Measurements from ENCODE around the gene RER1. TPM values are rescaled to one million over a fixed set of nuclear protein-coding genes. Genes with fewer than 3 reads are reported as not detected.

The RER1 gene
- total RNA-seq, 4 donors from 2014 or later = 54.4 to 78.6 (median 69.8) TPM

DNA sequence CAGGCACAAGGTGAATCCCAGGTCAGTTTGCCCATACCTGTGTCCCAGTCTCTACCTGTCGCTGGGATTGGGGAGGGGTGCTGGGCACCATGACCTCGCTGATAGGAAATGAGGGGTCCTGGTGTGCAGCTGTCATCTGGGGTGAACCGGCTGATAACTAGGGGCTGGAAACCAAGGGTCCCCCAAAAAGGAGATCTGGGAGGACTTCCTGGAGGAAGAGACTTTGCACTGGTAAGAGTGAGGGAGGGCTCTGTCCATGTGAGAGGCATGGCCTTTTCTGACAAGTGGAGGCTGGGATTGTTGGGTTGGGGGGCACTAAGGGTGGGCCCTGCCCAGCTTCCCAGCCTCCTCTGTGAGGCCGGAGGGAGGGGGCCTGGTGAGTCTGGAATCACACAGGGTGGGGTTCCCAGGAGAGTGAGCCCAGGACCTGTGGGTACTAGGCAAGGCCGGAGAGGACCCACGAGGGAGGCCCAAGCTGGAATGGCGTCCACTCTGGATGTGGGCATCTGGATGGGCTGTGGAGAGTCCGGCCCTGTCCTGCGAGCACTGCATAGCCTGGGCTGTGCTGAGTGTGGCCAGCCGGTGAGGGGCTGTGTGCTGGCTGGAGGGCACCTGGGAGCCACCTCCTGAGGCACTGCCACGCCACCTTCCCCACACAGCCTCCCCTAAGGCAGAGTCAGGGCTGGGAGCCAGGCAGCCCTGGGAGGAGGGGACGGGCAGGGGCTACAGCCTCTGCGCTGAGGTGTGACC, 25.6 kb downstream of the RER1 start:
- TF ChIP-seq, protein P1, sequence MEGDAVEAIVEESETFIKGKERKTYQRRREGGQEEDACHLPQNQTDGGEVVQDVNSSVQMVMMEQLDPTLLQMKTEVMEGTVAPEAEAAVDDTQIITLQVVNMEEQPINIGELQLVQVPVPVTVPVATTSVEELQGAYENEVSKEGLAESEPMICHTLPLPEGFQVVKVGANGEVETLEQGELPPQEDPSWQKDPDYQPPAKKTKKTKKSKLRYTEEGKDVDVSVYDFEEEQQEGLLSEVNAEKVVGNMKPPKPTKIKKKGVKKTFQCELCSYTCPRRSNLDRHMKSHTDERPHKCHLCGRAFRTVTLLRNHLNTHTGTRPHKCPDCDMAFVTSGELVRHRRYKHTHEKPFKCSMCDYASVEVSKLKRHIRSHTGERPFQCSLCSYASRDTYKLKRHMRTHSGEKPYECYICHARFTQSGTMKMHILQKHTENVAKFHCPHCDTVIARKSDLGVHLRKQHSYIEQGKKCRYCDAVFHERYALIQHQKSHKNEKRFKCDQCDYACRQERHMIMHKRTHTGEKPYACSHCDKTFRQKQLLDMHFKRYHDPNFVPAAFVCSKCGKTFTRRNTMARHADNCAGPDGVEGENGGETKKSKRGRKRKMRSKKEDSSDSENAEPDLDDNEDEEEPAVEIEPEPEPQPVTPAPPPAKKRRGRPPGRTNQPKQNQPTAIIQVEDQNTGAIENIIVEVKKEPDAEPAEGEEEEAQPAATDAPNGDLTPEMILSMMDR (IDR thresholded peaks at IDR 0.05) = no peak
- TF ChIP-seq POLR2A (IDR thresholded peaks at IDR 0.05) = no peak
- no peak for TF ChIP-seq EP300 (IDR thresholded peaks at IDR 0.05)
- TF ChIP-seq POLR2AphosphoS5 (IDR thresholded peaks at IDR 0.05) = no peak
- Histone ChIP-seq H3K4me1 (peaks cover 0 to 19% (median 17%) of the 10 kb centered on the region in 3 donors), H3K9me3 (peaks cover 0 to 3% (median 0%) of the 10 kb centered on the region in 3 donors), H3K27me3 (peaks cover 67% of the 10 kb centered on the region), H3K36me3 (no peaks in the 10 kb centered on the region), H3K4me3 (no peak overlapping the region), H3K27ac (no peak overlapping the region)
- 70 to 80% methylated on average over 1 to 6 of the region's 13 CpGs for WGBS, 2 donors (ENCODE audit: low coverage in 1 of 2)
- ATAC-seq = no peak

DNA sequence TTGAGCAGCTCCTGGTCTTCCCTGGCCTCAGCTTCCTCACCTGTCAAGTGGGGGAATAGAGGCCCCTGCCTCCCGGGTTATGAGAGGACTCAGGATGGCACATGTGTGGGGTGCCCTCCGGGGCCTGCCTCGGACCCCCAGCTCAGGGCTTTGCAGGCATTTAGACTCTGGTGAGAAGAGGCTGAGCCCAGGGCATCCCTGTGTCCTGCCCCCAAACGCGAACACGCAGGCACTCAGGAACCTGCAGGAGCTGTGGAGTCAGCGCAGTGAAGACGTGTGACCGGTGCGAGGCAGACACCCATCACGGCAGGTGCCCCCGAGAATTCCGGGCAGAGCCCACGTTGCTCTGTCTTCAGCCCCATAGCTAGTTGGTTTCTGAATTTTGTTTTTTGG, 26.2 kb downstream of the RER1 start:
- no peak for ATAC-seq
- 49% methylated on average over 4 to 7 of the region's 14 CpGs for WGBS, 2 donors (ENCODE audit: low coverage in 1 of 2)
- TF ChIP-seq EP300 (IDR thresholded peaks at IDR 0.05) (no peak), POLR2A (IDR thresholded peaks at IDR 0.05) (no peak), POLR2AphosphoS5 (IDR thresholded peaks at IDR 0.05) (no peak)
- TF ChIP-seq, protein P1 (IDR thresholded peaks at IDR 0.05) = no peak
- Histone ChIP-seq H3K27me3 (peaks cover 72% of the 10 kb centered on the region), H3K4me3 (no peak overlapping the region), H3K9me3 (peaks cover 0 to 8% (median 0%) of the 10 kb centered on the region in 3 donors), H3K27ac (no peak overlapping the region), H3K4me1 (peaks cover 0 to 19% (median 17%) of the 10 kb centered on the region in 3 donors), H3K36me3 (no peaks in the 10 kb centered on the region)

DNA sequence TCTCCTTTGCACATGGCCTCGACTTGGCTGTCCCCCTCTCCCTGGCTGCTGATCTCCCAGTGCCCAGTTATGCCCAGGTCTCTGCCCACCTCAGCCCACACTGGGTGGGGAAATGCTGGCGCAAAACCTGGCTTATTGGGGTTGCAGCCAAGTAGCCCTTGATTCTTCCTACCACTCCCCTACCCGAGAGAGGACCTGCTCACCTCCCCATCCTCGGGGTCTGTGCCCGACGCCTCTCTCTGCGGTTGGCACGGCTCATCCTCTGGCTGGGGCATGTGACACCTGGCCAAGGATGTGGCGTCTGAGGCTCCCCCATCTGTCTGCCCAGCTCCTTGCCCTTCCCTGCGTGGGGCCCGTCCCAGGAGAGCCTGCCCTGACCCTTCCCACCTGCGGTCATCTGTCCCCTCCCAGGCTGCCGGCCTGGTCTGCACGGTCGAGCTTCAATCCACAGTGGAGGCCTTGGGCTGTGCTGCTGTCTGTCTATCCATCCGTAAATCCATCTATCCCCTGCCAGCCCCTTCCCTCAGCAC, 27.2 kb downstream of the RER1 start:
- no peak for ATAC-seq
- Histone ChIP-seq H3K27ac (no peak overlapping the region), H3K4me3 (no peak overlapping the region), H3K36me3 (no peaks in the 10 kb centered on the region), H3K9me3 (peaks cover 0 to 18% (median 0%) of the 10 kb centered on the region in 3 donors), H3K27me3 (peaks cover 83% of the 10 kb centered on the region), H3K4me1 (peaks cover 0 to 9% (median 8%) of the 10 kb centered on the region in 3 donors)
- TF ChIP-seq, protein P1 (IDR thresholded peaks at IDR 0.05) = no peak
- TF ChIP-seq POLR2AphosphoS5 (IDR thresholded peaks at IDR 0.05) = no peak
- no peak for TF ChIP-seq EP300 (IDR thresholded peaks at IDR 0.05)
- no peak for TF ChIP-seq POLR2A (IDR thresholded peaks at IDR 0.05)
- 66 to 80% methylated on average over 1 to 9 of the region's 16 CpGs for WGBS, 2 donors (ENCODE audit: low coverage in 1 of 2)

DNA sequence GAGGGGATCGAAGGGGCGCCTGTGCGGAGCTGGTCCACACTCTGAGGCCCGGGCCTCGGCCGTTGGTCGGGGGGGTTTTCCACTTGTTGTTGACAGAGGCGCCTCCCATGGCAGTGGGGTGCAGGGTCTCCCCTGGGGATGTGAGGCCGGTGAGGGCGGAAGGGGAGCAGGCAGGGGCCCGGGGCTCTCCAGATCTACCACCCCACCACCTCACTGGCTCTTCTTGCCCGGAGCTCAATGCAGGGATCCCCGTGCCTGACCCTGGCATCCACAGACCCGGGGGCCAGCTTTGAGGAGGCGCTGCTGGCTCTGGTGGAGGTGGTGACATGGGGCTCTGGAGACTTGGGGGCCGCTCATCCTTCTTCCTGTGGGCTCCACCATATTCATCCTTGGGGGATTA, 27.8 kb downstream of the RER1 start:
- no peak for TF ChIP-seq POLR2A (IDR thresholded peaks at IDR 0.05)
- TF ChIP-seq, protein P1 (IDR thresholded peaks at IDR 0.05) = no peak
- TF ChIP-seq POLR2AphosphoS5 (IDR thresholded peaks at IDR 0.05) = no peak
- H3K27me3 ChIP-seq = peaks cover 84% of the 10 kb centered on the region
- ATAC-seq = no peak
- H3K4me1 ChIP-seq = peaks cover 0 to 4% (median 3%) of the 10 kb centered on the region in 3 donors
- H3K36me3 ChIP-seq = no peaks in the 10 kb centered on the region
- no CpG with 5 or more reads among the region's 16 CpGs for WGBS, 2 donors (ENCODE audit: low coverage in 1 of 2)
- H3K4me3 ChIP-seq = no peak overlapping the region
- peaks cover 0 to 18% (median 0%) of the 10 kb centered on the region in 3 donors for H3K9me3 ChIP-seq
- no peak overlapping the region for H3K27ac ChIP-seq

DNA sequence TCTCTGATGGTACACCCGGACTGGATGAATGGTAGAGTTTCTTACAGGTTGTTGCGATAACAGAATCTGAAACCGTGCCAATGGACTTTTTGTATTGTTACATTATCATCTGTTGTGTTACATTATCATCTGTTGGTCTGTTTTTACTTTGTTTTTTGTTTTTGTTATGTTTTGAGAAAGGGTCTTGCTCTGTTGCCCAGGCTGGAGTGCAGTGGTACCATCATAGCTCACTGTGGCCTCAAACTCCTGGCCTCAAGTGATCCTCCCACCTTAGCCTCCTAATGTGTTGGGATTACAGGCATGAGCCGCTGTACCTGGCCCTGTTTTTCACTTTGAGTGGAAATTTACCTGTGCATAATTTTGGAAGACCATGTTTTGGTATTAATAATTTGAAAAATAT, 30.9 kb downstream of the RER1 start:
- no peaks in the 10 kb centered on the region for H3K36me3 ChIP-seq
- ATAC-seq = no peak
- peaks cover 0 to 18% (median 0%) of the 10 kb centered on the region in 3 donors for H3K9me3 ChIP-seq
- no peaks in the 10 kb centered on the region for H3K4me1 ChIP-seq
- peaks cover 84% of the 10 kb centered on the region for H3K27me3 ChIP-seq
- H3K27ac ChIP-seq = no peak overlapping the region
- 49 to 94% methylated on average over 4 of the region's 4 CpGs for WGBS, 2 donors (ENCODE audit: low coverage in 1 of 2)
- no peak overlapping the region for H3K4me3 ChIP-seq
- TF ChIP-seq EP300 (IDR thresholded peaks at IDR 0.05) (no peak), POLR2A (IDR thresholded peaks at IDR 0.05) (no peak), POLR2AphosphoS5 (IDR thresholded peaks at IDR 0.05) (no peak)
- TF ChIP-seq, protein P1 (IDR thresholded peaks at IDR 0.05) = no peak
